H1 (cell line): ENCODE results near the gene PALD1. TPM values are rescaled to one million over a fixed set of nuclear protein-coding genes. Genes with fewer than 3 reads are reported as not detected.
A peak's percentile ranks its signal among the peaks of the same experiment; 100 is the strongest.

Experiments used
- CBX8 ChIP-seq: fragments of 300-800, 300-1000 bp; sonication (generic); IDR thresholded peaks from 2 replicates; pipeline ENCODE4 v1.7.1; 2016; ENCODE audit warnings: low read depth, low read length, borderline replicate concordance
- CTBP2 ChIP-seq: IDR thresholded peaks from 2 replicates; pipeline ENCODE4 v1.7.0; 2011; ENCODE audit warnings: borderline replicate concordance, mild to moderate bottlenecking, moderate library complexity, mixed read lengths, low read length; ENCODE audit not compliant: insufficient read depth, insufficient read length
- E2F6 ChIP-seq: IDR thresholded peaks from 2 replicates; pipeline ENCODE4 v1.6.1; 2012; ENCODE audit warnings: inconsistent platforms
- JUN ChIP-seq: IDR thresholded peaks from 2 replicates; pipeline ENCODE4 v1.6.1; 2011; ENCODE audit warnings: low read depth, mild to moderate bottlenecking, improper control_type of control experiment, low read length
- RAD21 ChIP-seq, 2 experiments: IDR thresholded peaks in 1 of 2; conservative IDR thresholded peaks in 1 of 2; 2 replicates each; pipeline ENCODE4 v1.6.1; 2011; ENCODE audit warnings: low read depth in 2 of 2, low read length in 2 of 2, improper control_type of control experiment in 1 of 2, inconsistent platforms in 1 of 2, mild to moderate bottlenecking in 1 of 2, moderate library complexity in 1 of 2
- RBBP5 ChIP-seq: IDR thresholded peaks from 2 replicates; pipeline ENCODE4 v1.7.1; 2012; ENCODE audit warnings: low read depth, mild to moderate bottlenecking, inconsistent platforms, low read length, moderate library complexity, borderline replicate concordance
- polyA plus RNA-seq, 7 experiments: library from polyadenylated mRNA; depleted of rRNA in 3 of 7; stranded (reverse) in 5 of 7; unstranded in 2 of 7; fragments of >200 nt in 5 of 7; fragments of 200-250 nt in 2 of 7; gene quantifications; 1 replicate in 5 of 7; 2 replicates in 1 of 7; 4 replicates in 1 of 7; pipeline versions ENCODE4 v1.2.1 to v1.2.3, GENCODE V29; 2011 to 2013; ENCODE audit warnings: missing spikeins in 2 of 7, mixed read lengths in 2 of 7
- total RNA-seq: library from RNA; stranded (reverse); fragmentation: NEBNext Ultra II Directional; extraction: Animal tissue kit (Norgen Biotek cat#: 25700); gene quantifications from 2 replicates; pipeline ENCODE4 v1.2.1, GENCODE V29; 2021

The PALD1 gene
- total and polyA plus RNA-seq, 2 of the 8 experiments (the other 6 are each of a cell fraction or from before 2014, with no cell fraction given), result 13.3 to 32.8 TPM

- TF ChIP-seq E2F6 (0 out of 2 replicates have a peak, but pooled peaks have one; percentile 30), CBX8 (no peak), CTBP2 (no peak), RAD21 (IDR thresholded peaks at IDR 0.05 in 1 of 2, conservative IDR thresholded peaks at IDR 0.05 in 1 of 2; ENCODE audit: low read depth in 2 of 2, low read length in 2 of 2) (peak; percentile 98 to 100), RBBP5 (no peak), JUN (no peak)
These were observed 16.9 kb upstream of the PALD1 start (continued) for GRCh38 chr10:70461397-70462348.
